PC-9 (cell line): Measurements from ENCODE around the gene RUFY3. TPM values are rescaled to one million over a fixed set of nuclear protein-coding genes. Genes with fewer than 3 reads are reported as not detected.
"Not testable (repeated sequence)": the region's sequence is repeated elsewhere in the genome, so short reads cannot be mapped to it uniquely, and the experiment has no call there.

Source experiments
- BruUV-seq: library from RNA; stranded (reverse); fragments of 400-500 nt; replicated peaks from 2 replicates; lab custom pipeline; 2021; lab: Mats Ljungman, UMichigan
- CTCF ChIA-PET: fragments of 300-600 bp; sonication (Branson Sonifier 250); formaldehyde crosslinking; loops from one replicate; lab custom pipeline; 2022; ENCODE audit warnings: antibody characterized with exemption; lab: Charles Lee
- POLR2A ChIA-PET: fragments of 300-600 bp; sonication (Branson Sonifier 250); formaldehyde crosslinking; loops from one replicate; lab custom pipeline; 2022; ENCODE audit warnings: antibody characterized with exemption; ENCODE audit not compliant: unreplicated experiment; lab: Charles Lee
- DNase-seq, 2 experiments: peaks; one replicate each; pipeline versions ENCODE4 v3.0.0 to v3.0.0-alpha.2; 2015 to 2022; ENCODE audit warnings: mixed read lengths in 1 of 2
- H2AFZ ChIP-seq: fragments of 200-600 bp; sonication (generic); 2 replicates; pipeline ENCODE4 v1.8.1; 2017; ENCODE audit warnings: antibody characterized with exemption
- H3F3A ChIP-seq: fragments of 200-600 bp; sonication (generic); 2 replicates; pipeline ENCODE4 v1.8.1; 2017; ENCODE audit warnings: antibody characterized with exemption, mild to moderate bottlenecking, low read depth; ENCODE audit not compliant: insufficient read depth
- H3K27ac ChIP-seq: fragments of 200-600 bp; sonication (generic); 2 replicates; pipeline ENCODE4 v1.6.1; 2016; ENCODE audit warnings: mixed run types
- H3K27me3 ChIP-seq: fragments of 200-600 bp; sonication (generic); 2 replicates; pipeline ENCODE4 v1.6.1; 2016; ENCODE audit warnings: low read depth, mixed run types; ENCODE audit not compliant: insufficient read depth
- H3K36me3 ChIP-seq: fragments of 200-600 bp; sonication (generic); 2 replicates; pipeline ENCODE4 v1.6.1; 2016; ENCODE audit warnings: low read depth, mixed run types
- H3K4me1 ChIP-seq: fragments of 200-600 bp; sonication (generic); replicated peaks from 2 replicates; pipeline ENCODE4 v1.6.1; 2016; ENCODE audit warnings: mixed run types; ENCODE audit not compliant: insufficient read depth
- H3K4me2 ChIP-seq: fragments of 200-600 bp; sonication (generic); 2 replicates; pipeline ENCODE4 v1.6.1; 2017; ENCODE audit warnings: mixed run types
- H3K4me3 ChIP-seq: fragments of 200-600 bp; sonication (generic); 2 replicates; pipeline ENCODE4 v1.6.1; 2016; ENCODE audit warnings: mixed run types
- H3K79me2 ChIP-seq: fragments of 200-600 bp; sonication (generic); 2 replicates; pipeline ENCODE4 v1.6.1; 2017; ENCODE audit warnings: low read depth, mixed run types
- H3K9me2 ChIP-seq: fragments of 200-600 bp; sonication (generic); 2 replicates; pipeline ENCODE4 v1.8.1; 2017; ENCODE audit warnings: mild to moderate bottlenecking; ENCODE audit not compliant: insufficient read depth
- H3K9me3 ChIP-seq: fragments of 200-600 bp; sonication (generic); 2 replicates; pipeline ENCODE4 v1.8.1; 2016; ENCODE audit warnings: low read depth; ENCODE audit not compliant: insufficient read depth
- H4K20me1 ChIP-seq: fragments of 200-600 bp; sonication (generic); 2 replicates; pipeline ENCODE4 v1.8.1; 2017; ENCODE audit not compliant: insufficient read depth
- CTCF ChIP-seq: fragments of 200-600 bp; sonication (generic); conservative IDR thresholded peaks from 2 replicates; pipeline ENCODE4 v1.6.1; 2017; ENCODE audit warnings: mixed run types, antibody characterized with exemption, mild to moderate bottlenecking, moderate library complexity
- EZH2 ChIP-seq: fragments of 200-600 bp; sonication (generic); IDR thresholded peaks from 2 replicates; pipeline ENCODE4 v1.8.0; 2017; ENCODE audit warnings: antibody characterized with exemption, low read depth
- intact Hi-C: fragments of 100-400 bp; cut with micrococcal nuclease; formaldehyde crosslinking; loops from one replicate; pipeline ENCODE4 v1.10.0; 2022; ENCODE audit not compliant: unreplicated experiment
- total RNA-seq: library from RNA; stranded (reverse); gene quantifications from 2 replicates; pipeline ENCODE4 v1.2.3, GENCODE V29; 2021

Gene RUFY3
- total RNA-seq, 1 experiment from 2014 or later, result 23.6 TPM

GRCh38 chr4:70681704-70682103, 40.1 kb upstream of the RUFY3 start:
- Histone ChIP-seq H3K9me2 (no peaks in the 10 kb centered on the region), H3K9me3 (no peaks in the 10 kb centered on the region), H3K36me3 (no peaks in the 10 kb centered on the region), H3K4me2 (no peak overlapping the region), H3K79me2 (no peaks in the 10 kb centered on the region), H2AFZ (no peak overlapping the region), H3K4me3 (no peak overlapping the region), H3F3A (no peaks in the 10 kb centered on the region), H3K27ac (no peak overlapping the region), H3K27me3 (no peaks in the 10 kb centered on the region), H4K20me1 (no peaks in the 10 kb centered on the region), H3K4me1 (no peaks in the 10 kb centered on the region)
- no peak for DNase-seq
- intact Hi-C loops, result loop anchor here (10.0 kb wide), 2 partner anchors 77 to 313 kb away; partner anchors contain the start of gene DCK
- BruUV-seq, result no TSS peak
- ChIA-PET POLR2A (no interaction called here), CTCF (no interaction called here)
- TF ChIP-seq EZH2 (no peak), CTCF (no peak)

GRCh38 chr4:70682142-70682541, 39.6 kb upstream of the RUFY3 start:
- POLR2A ChIA-PET, H3K4me3 ChIP-seq, H3K36me3 ChIP-seq, CTCF ChIA-PET, H3K4me1 ChIP-seq, BruUV-seq, H3K9me3 ChIP-seq, H3F3A ChIP-seq, H2AFZ ChIP-seq, H3K9me2 ChIP-seq, DNase-seq, H4K20me1 ChIP-seq, H3K27me3 ChIP-seq, H3K27ac ChIP-seq, H3K79me2 ChIP-seq, H3K4me2 ChIP-seq: not testable (repeated sequence)
- intact Hi-C loops, result loop anchor here (10.0 kb wide), 2 partner anchors 77 to 313 kb away; partner anchors contain the start of gene DCK

GRCh38 chr4:70687392-70687791, 34.4 kb upstream of the RUFY3 start:
- Histone ChIP-seq H2AFZ (peak overlapping the region; percentile 99), H3K36me3 (no peaks in the 10 kb centered on the region), H3K4me1 (peaks cover 22% of the 10 kb centered on the region), H3K79me2 (peaks cover 33% of the 10 kb centered on the region), H3K4me2 (peak overlapping the region; percentile 76), H4K20me1 (peaks cover 5% of the 10 kb centered on the region), H3K4me3 (peak overlapping the region; percentile 98), H3K9me2 (no peaks in the 10 kb centered on the region), H3K9me3 (no peaks in the 10 kb centered on the region), H3F3A (peaks cover 7% of the 10 kb centered on the region), H3K27me3 (no peaks in the 10 kb centered on the region), H3K27ac (peak overlapping the region; percentile 76)
- ChIA-PET POLR2A (no interaction called here), CTCF (interaction anchor here (0.6 kb wide), 1 partner anchor 562 kb away, joined by 4 read pairs; no protein-coding TSS in a partner anchor)
- intact Hi-C loops, result loop anchor here (10.0 kb wide), 2 partner anchors 83 to 307 kb away; partner anchors contain the start of gene DCK
- no TSS peak for BruUV-seq
- no peak for DNase-seq
- TF ChIP-seq CTCF, result no peak
- TF ChIP-seq EZH2, result no peak
